ENCODE measurements around the gene NGFR.

Gene NGFR

GRCh38 chr17:49469831-49470810 lies 25.0 kb upstream of the NGFR start:
- no peak for DNase-seq

- DNase-seq: peak; percentile 78
Measured at GRCh38 chr17:49471089-49471683, 23.9 kb upstream of the NGFR start.

DNA sequence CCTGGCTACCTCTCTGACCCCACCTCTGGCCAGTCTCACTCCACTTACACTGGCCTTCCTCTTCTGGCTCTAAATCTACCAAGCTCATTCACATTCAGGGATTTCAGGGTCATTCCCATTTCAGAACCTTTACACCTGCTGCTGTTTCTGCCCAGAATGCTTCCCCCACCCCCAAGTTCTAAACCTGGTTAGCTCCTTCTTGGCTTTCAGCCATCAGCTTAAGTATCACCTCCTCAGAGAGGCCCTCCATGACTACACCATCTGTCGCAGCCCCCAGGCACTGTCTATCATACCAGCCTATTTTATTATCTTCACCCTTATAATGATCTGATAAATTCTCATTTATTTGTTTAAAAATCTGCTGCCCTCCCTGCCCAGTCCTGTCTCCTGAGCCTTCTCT lies 23.3 kb upstream of the NGFR start:
- DNase-seq: no peak

DNA sequence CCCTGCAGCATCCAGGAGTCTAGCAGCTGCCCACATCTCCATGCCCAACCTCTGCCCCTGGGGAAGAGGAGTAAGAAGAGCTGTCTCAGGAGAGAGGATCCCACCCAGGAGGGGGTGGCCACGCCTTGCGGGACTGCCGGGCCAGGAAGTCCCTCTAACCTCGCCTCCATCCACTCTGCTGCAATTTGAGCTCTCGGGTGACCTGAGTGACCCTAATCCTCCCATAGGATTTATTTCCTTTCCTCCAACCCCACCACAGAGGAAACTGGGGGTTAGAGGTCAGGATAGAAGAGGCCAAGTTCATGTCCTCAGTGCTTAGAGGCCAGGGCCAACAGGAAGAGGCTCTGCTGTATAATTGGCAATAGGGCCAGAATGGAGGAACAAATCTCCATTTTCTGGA lies 22.6 kb upstream of the NGFR start:
- DNase-seq: no peak

GRCh38 chr17:49473900-49474751 lies 21.0 kb upstream of the NGFR start:
- DNase-seq: no peak

GRCh38 chr17:49477709-49478108 lies 17.4 kb upstream of the NGFR start:
- DNase-seq: no peak

DNA sequence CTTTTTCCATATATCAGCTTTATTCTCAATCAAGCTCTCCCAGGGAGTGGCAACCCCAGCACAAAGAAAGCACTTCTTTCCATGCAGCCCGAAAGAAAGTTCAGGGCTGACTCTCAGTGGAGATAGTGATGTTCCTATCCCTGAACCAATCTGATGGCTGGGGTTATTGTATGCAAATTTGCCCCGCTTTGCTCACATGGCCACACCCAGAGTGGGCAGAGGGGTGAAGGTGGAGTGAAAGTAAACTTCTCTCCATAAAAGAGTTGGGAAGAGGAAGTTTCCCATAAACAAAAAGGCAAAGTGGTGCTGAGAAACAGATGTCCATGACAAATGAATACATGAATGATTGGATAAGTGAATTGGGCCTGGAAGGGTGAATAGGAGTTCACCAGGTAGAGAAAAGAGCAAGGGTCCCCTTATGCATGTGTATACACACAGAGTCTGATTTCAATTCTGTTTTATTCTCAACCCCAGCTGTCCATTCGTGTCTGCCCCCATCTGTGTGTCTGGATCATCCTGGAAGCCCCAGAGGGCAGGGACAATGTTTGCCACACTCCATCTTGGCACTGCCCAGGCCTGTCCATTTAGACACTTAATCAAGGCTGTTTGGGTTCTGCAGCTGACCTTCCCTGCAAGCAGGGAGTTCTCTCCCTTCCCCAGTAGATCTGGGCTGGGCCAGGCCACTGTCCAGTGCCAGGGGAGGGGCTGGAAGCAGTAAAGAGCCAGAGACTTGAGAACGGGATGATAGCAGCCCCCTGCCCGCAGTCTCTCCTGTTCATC lies 14.1 kb upstream of the NGFR start:
- no peak for DNase-seq

DNA sequence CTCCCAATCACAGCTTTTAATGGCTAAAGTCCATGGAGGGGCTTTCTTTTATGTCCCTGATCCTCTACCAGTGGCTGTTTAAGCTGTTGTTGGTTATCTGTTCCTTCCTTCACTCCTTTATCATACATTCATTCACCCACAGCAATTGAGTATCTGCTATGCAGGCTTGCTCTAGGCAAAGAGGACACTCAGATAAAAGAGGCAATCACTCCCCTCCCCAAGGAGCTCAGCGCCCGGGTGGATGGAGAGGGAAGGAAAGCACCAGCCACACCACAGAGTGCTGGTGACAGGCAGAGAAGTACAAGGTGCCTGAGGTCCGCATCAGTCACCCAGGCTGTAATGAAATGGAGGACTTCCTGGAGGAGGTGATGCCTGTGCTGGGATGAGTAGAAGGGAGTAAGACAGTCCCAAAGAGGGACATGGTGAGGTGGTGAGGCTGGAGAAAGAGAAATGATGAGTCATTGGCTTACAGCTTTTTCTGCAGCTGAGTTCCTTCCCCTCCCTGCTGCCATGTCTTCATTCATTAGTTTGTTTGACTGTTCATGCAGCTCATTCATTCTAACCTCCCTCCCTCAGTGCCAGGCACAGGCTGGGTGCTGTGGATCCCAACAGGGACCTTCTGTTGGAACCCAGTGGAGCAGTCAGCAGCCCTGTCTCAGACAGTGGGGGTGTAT lies 12.8 kb upstream of the NGFR start:
- DNase-seq: no peak

DNA sequence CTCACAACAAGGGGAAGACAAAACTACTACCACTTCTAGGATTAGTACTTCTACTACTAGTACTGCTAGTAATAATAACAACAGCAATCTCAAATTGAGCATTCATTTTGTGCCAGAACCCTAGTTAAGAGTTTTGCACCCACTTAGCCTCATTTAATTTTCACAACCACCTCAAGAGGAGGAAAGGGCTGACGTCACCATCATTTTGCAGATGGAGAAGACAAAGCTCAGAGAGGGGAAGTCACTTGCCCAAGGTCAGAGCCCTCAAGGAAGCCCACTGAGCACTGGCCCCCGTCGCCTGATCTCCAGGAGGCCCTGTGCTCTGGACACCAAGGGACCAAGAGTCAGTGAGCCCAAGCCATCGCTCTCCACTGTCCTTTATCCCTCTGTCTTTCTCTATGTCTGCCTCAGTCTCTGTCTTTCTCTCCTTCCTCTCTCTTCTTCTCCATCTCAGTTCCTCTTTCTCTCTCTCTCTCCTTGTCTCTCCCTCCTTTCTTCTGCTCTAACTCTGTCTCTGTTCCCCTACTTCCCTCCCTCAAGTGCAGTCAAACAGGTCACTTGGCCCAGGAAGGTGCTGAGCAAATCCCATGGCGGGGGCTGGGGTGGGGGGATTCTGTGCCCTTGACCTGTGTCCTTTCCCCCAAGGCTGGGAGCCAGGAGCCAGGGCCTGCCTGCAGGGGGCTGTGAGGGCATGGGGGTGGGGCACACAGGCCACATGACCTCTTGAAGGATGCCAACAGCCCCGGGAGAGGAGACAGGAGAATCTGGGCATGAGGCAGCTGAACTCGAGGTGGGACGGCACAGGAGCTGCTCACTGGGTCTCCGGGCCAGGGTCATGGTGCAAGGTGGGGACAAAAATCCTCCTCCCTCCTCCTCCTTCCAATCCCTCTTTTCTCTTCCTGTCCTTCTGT lies 11.2 kb upstream of the NGFR start:
- no peak for DNase-seq

DNA sequence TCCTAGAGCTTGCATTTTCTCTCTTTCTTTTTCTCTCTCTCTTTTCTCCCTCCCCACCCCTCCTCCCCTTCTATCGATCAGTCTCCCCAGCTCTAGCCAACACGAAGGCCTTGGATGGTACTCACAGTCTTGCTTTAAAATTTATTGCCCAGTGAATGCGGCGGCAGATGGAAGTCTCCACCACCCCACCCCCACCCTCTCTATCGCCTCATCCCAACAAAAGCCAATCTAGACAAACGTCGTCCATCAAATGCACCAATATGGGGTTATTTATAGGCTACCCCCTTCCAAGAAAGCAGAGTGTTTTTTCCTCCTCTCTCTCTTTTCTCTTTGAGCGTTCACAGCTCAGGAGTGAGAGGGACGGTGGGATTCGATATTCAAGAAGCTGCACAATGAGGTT lies 10.5 kb upstream of the NGFR start:
- no peak for DNase-seq

GRCh38 chr17:49486012-49486641 lies 9.0 kb upstream of the NGFR start:
- DNase-seq: peak; percentile 70

- no peak for DNase-seq
Measured at GRCh38 chr17:49487183-49487582, 7.9 kb upstream of the NGFR start.

GRCh38 chr17:49488612-49489011 lies 6.5 kb upstream of the NGFR start:
- no peak for DNase-seq

- DNase-seq: no peak
Measured at GRCh38 chr17:49489348-49489747, 5.7 kb upstream of the NGFR start.

DNA sequence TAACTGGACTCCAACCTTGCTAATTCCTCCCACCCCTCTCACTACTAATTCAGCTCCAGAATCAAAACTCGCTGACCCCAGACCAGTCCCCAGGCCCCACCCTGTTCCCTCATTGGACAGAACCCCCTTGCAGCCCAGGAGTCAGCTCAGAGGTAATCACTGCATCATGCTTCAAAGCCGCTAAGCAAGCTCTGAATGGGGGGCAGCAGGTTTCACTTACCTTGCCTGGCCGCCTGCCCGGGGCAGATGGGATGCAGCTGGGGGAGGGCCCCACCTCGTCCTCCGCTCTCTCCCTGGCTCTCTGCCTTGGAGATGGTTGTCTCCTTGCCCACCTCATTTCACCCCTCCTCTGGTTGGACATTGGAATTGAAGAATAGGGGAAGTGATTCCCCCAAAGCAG lies 4.8 kb upstream of the NGFR start:
- no peak for DNase-seq

DNA sequence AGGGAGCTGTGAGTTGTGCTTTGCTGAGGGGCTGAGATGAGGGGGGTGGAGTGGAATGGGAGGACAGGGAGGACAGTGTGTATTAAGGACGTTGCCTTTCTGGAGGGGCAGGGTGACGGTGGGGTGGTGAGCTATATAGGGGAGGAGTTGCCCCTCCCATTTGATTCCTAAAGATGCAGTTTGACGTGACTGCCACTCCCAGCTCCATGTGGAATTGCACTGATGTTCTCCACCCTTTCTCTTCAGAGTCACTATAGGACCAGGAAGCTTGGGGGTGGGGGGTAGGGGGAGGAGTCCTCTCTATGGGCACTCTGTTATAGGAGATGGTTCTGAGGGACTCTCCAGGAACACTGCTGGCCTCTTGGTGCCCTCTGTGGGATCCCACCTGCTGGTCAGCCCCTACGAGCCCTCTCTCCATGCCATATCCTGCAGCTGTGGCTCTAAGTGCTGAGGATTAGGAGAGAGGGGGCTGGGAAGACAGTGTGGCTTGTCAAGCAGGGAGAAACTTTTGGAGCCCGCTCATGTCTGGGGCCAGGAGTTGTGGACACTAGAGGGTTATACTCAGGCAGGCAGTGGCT lies 3.8 kb upstream of the NGFR start:
- DNase-seq: no peak

GRCh38 chr17:49494399-49494985 lies 601 bp upstream of the NGFR start:
- no peak for DNase-seq

DNA sequence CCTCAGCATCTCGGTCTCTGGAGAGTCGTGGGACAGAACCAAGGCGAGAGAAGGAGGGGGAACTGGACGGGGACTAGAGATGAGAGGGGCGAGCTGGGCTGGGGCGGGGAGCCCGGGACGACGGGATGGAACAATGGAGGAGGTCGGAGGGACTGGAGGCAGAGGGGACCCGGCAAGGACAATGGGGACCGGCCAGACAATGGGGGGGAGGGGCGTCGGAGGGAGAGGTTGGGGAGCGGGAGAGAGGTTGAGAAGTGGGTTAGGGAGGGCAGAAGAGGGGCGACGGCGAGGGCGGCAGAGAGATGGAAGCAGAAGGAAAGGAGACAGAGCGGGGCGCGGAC lies 719 bp downstream of the NGFR start:
- DNase-seq: no peak

DNA sequence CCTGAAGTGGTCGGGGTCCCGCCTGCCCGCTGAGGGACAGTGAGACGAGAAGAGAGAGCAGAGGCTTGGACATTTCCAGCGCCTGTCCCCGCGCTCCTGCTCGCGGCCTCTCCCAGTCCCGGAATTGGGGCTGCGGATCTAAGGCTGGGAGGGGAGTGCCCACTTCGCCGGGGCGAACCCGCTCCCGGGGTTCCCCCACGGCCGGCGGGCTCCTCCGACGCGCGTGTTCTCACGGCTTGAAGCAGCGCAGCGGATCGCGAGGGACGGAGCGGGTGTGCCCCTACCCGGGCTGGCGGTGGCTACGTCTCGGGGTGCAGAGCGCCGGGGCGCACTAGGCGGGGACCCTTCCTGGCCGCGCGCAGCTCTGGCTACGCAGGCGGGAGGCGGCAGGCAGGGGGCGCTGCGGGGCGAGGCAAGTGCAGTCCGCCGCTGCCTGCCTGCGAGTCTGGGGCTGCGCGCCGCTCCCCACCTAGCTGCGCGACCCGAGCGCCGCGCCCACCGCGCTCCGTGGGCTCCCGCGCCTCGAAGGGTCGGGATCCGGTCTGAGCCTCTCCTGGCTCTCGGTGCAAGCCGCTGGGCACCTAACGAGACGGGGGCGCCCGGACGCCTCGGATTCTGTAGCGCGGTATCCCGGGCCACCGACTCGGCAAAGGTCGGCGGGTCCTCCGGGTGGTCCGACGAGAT lies 1.2 kb downstream of the NGFR start:
- peak; percentile 77 for DNase-seq

Measured in left hindlimb (tissue), 1 donor.